ENCODE results near the gene CDC37L1.

- TF ChIP-seq CTCF (IDR thresholded peaks at IDR 0.05) (no peak), ZFX (IDR thresholded peaks at IDR 0.05; ENCODE audit: borderline replicate concordance) (no peak)
These were observed 1.4 kb downstream of the CDC37L1 start for GRCh38 chr9:4680750-4681149.
